G401 (cell line): ENCODE data around the gene DUSP22. TPM values are rescaled to one million over a fixed set of nuclear protein-coding genes. Genes with fewer than 3 reads are reported as not detected.

Source experiments
- DNase-seq: peaks from one replicate; pipeline ENCODE4 v3.0.0-alpha.2; 2015; ENCODE audit warnings: low spot score
- in situ Hi-C: cut with HindIII; loops from 2 replicates; pipeline ENCODE4 v1.10.0; 2016; ENCODE audit warnings: low sequenced_read_pairs, mixed read lengths
- total RNA-seq: library from RNA; depleted of rRNA; stranded (reverse); fragments of >200 nt; shearing (Covaris generic); gene quantifications from 2 replicates; pipeline ENCODE4 v1.2.3, GENCODE V29; 2014

Gene DUSP22
- total RNA-seq, 1 experiment from 2014 or later, result 16.9 TPM

GRCh38 chr6:343960-344815 is 51.9 kb downstream of the DUSP22 start:
- DNase-seq, result peak; percentile 16
- in situ Hi-C loops, result no loop called here

DNA sequence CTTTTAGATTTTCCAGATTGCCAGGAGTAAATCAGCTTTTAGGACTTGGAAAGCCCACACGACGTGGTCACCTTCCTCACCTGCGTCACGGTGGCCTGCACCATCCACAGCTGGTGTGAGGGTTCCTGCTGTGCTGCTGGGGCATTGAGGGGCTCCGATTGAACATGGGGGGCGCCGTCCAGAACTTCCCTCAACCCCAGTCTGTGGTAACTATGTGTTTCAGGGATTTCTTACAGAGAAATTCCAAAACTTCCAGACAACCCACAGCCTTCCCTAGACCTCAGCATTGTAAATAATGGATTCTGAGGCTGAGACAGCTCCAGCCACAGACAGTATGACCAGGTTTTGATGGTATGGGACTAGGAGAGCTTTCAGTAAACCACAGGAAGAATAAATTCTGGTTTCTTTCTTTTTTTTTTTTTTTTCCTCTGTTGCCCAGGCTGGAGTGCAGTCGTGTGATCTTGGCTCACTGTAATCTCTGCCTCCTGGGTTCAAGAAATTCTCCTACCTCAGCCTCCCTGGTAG is 52.6 kb downstream of the DUSP22 start:
- in situ Hi-C loops, result no loop called here

GRCh38 chr6:345747-346385 is 53.6 kb downstream of the DUSP22 start:
- in situ Hi-C loops, result no loop called here
- peak; percentile 53 for DNase-seq

More for the DNA sequence above, 52.6 kb downstream of the DUSP22 start:
- no peak for DNase-seq

- DNase-seq, result no peak
- in situ Hi-C loops, result no loop called here
Observed at GRCh38 chr6:346386-347030, 54.2 kb downstream of the DUSP22 start.

- in situ Hi-C loops, result no loop called here
- no peak for DNase-seq
Observed at GRCh38 chr6:347232-347631, 54.9 kb downstream of the DUSP22 start.

GRCh38 chr6:347951-348859 is 55.9 kb downstream of the DUSP22 start:
- DNase-seq, result no peak
- in situ Hi-C loops, result no loop called here

GRCh38 chr6:348860-349396 is 56.6 kb downstream of the DUSP22 start:
- DNase-seq, result no peak
- in situ Hi-C loops, result no loop called here

DNA sequence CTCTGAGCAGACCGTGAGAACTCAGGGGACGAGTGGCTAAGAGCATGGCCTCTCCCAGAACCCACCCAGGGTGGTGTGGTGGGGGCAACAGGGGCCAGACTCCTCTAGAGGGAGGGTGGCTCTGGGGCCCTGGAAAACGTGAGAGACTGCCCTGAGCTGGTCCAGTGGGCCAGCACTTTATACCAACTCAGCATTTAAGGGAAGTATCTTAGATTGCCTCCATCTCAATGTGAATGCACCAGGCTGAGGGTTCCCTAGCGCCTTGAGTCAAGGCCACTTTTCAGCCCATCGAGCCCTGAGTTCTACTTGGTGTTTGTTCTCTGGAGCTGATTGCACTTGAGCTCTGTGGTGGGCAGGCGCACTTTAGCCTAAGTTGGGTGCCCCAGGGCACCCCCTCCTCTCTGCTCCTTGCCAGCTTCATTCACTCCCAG is 57.2 kb downstream of the DUSP22 start:
- DNase-seq, result no peak
- in situ Hi-C loops, result no loop called here

DNA sequence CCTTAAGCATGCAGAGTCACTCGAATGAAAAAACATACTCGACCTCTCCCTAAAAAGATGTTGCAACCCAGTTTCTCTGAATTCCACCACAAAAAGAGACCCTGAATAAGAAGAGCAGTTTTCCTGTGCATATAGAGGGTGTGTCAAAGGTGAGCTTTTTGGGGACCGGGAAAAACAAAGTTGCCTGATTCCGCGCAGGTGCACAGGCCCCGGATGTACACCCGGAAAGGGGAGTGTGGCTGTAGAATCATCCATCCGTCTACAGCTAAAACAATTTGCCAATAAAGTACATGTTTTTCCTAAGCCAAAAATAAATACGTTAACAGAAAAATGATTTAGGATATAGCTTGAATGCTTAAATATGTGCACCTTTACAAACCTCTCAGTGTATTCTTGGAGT is 58.1 kb downstream of the DUSP22 start:
- in situ Hi-C loops, result no loop called here
- no peak for DNase-seq

DNA sequence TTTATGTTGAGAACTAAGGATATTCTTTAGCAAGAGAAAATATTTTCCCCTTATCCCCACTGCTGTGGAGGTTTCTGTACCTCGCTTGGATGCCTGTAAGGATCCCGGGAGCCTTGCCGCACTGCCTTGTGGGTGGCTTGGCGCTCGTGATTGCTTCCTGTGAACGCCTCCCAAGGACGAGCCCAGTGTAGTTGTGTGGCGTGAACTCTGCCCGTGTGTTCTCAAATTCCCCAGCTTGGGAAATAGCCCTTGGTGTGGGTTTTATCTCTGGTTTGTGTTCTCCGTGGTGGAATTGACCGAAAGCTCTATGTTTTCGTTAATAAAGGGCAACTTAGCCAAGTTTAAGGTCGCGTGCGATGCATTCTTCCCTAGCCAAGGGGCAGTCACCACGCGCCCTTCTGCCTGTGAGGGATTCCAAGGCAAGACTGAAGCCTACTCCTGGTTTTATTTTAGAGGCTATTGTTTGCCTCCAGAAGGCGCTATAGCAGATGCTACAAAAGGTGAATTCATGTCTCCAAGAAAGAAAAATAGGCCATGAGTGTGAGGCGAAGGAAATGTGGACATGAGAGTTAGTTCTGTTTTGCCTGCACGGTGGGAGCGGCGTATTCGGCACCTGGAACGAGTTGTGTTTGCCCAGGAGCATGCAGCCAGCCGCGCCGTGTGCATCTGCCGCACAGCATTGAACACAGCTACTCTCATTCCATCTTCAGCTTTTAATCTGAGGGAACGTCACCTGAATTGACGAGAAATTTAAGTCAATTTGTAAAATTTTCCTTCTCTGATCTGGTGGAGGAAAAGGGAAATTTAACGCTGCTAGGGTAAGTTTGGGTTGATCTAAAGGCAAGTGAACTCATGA is 59.0 kb downstream of the DUSP22 start:
- in situ Hi-C loops, result no loop called here
- no peak for DNase-seq

- DNase-seq, result no peak
- in situ Hi-C loops, result no loop called here
Observed at GRCh38 chr6:351867-352289, 59.6 kb downstream of the DUSP22 start.

DNA sequence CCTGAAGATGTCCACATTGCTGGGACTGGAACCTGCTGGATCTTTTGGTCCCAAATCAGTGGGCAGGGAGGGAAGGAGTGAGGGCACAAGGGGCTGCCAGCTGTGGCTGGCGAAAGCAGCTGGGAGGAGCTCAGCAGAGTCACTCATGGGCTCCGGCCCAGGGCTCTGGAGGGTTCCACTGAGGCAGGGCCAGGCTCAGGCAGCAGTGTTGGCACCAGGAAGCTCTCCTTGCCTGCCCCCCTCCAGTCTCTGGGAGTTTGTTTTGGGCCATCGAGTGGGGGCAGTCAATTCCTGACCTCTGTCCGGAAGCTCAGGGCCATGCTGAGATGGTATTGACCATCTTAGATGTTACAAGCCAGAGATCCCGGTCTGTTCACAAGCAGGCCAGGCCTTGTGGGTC is 60.2 kb downstream of the DUSP22 start:
- in situ Hi-C loops, result no loop called here
- no peak for DNase-seq

DNA sequence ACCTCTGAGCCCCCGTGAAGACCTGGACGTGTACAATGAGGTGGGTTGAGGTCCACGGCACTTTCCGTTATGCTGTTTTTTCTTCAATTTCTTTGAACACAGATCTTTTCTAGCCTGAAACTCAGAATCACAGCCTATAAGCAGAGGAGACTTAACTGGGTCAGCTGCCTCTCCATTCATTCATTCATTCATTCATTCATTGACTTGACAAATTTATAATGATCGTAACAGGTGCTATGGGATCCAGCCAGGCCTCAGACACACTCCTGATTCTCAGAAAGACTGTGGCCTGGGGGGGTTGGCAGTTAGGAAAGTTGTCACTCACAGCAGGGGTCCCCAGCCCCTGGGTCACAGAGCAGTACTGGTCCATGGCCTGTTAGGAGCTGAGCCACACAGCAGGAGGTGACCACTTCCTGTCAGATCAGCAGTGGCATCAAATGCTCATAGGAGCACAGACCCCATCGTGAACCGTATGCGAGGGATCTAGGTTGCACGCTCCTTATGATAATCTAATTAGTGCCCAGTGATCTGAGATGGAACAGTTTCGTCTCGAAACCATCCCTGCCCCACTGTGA is 60.7 kb downstream of the DUSP22 start:
- DNase-seq, result no peak

DNA sequence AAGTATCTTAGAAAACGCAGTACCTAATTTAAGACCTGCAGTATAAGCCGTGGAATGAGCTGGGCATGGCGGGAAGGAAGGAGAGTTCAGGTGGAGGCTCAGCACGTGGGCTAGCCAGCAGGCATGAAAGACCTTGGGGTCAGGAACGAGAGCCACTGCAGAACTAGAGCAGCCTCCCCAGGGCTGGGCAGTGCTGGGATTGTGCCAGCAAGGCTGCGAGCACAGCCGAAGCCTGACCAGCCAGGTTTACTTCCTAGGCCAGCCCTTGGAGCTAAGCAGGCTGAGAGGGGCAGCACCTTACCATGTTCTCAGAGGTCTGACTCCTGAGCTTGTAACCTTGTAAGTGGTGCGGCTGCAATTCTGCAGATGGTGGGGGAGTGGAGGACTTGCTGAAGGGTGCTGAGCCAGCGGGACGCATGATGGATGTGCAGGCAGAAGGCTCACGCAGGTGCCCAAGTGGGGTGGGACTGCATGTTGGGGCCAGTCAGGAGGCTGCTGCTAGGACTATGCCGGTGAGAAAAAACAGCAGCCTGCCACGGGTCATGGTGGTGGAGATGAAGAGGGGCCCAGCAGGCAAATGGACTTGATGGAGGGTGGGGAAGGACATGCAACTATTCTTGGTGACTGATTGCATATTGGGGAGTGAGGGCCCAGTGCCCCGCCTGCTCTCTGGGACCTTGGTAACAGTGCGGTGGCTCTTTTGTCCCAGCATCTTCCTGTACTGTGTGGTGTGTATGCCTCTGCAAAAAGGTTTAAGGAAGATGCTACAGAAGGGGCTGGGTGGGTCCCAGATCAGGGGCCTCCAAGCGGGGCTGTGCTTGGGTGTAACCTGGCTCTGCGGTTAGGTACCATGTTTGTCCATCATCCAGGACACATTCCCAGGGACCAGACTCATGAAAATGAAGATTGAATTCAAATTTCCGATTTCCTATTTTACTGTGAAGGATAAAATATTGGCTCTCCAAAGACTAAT is 61.6 kb downstream of the DUSP22 start:
- DNase-seq, result peak; percentile 19
- in situ Hi-C loops, result no loop called here

More for the DNA sequence above, 60.7 kb downstream of the DUSP22 start:
- in situ Hi-C loops, result no loop called here

- no peak for DNase-seq
- in situ Hi-C loops, result no loop called here
Observed at GRCh38 chr6:354631-355280, 62.5 kb downstream of the DUSP22 start.
